Measurements from ENCODE around the gene ATF7.
A peak's percentile ranks its signal among the peaks of the same experiment; 100 is the strongest.

Gene ATF7

DNA sequence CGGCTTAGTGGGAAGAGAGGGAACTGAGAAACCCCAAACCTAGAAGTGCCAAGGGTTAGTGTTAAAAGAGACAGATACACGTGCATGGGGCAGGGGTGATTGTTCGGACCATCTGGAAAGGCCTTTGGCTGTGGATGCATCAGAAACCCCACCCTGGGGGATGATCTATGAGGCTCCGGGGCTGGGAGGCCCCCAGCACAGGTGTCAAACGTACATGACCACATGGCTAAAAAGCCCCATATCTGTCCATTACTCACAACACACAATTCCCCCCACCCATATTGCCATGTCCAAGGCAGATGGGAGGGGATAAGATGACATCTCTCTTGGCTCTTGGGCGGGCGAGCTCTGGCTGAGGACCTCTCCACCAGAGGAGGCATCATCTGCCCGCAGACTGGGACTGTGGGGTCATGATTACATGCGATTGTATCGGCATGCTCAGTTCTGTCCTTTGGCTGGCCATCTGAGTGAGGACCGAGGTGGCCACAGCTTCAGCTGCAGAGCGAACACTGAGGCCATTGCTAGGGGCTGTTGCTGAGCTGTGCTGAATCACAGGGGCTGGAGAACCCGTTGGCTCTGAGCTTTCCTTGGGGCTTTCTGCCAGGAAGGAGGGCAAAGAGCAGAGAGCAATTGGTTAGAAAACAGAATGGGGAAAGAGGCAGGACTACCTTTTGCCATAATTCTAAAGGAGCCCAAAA is 109.3 kb downstream of the ATF7 start:
- no peak for DNase-seq

DNA sequence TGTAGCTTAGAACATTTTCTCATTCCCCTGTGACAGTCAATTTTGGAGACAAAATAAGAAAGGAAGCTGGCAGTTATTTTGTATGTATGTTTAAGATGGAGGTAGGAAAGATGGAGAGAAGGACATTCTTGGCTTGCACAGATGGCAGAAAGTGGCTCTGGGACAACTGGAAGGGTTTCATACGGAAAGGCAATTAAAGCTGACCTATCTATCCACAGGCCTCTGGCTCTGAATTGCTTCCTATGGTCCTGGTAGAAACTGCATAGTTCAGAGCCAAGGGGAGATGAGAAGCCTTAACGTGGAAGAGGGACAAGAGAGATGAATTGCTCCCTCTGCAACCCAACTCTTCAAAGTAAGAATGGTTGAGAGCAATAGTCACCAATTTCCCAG is 110.9 kb downstream of the ATF7 start:
- DNase-seq = no peak

- DNase-seq = no peak
These were observed 111.4 kb downstream of the ATF7 start for GRCh38 chr12:53514628-53515290.

- DNase-seq = no peak
These were observed 112.3 kb downstream of the ATF7 start for GRCh38 chr12:53513712-53514410.

DNA sequence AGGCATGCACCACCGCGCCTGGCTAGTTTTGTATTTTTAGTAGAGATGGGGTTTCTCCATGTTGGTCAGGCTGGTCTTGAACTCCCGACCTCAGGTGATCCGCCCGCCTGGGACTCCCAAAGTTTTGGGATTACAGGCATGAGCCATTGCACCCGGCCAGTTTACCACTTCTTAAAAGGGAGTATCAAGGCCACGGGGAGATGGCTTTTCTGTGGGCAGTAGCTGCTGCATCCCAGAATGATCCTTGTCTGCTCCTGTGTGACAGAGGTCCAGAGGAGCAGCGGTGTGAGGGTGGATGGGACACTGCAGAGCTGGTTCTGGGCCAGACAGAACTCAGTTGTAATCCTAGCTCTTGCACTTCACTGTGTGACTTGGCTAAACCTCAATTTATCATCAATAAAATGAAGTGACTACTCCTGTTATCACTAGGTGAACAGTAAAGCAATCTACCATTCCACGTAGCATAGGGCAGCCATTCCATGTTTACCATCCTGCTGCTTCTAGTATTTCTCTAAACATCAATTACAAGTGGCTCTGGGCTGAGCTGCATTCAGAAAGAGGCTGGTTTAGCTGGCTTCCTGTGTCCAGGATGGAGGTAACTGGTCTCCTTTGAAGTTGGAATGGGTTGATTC is 115.9 kb downstream of the ATF7 start:
- no peak for DNase-seq

DNA sequence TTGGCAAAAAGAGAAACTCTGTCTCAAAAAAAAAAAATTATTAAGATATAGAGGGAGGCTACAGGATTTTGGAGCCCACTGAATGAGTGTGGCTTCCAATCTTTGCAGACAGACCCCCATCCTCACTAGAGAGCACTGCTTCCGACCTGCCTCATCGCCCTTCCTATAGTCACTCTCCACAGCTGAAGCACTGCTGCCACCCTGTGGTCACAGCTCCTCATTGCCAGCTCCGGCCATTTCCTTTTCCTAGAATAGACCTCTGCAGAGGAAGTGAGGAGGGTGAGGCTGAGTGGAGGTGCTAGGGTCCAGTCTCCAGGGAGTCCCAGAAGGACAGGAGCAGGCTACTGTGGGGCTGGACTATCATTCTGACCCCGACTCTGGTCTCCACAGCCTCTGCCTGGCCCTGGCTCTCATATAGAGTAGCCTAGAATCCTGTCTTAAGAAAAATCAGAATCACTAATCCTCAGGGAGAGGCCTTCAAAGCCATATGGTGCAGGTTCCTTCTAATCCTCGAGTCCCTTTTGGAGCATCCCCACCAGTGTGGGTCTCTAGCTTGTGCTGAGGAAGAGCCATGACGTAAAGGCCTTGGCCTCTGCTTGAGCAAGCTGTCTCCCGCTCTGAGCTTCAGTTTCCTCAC is 117.5 kb downstream of the ATF7 start:
- DNase-seq = peak; percentile 81

- no peak for DNase-seq
These were observed 118.6 kb downstream of the ATF7 start for GRCh38 chr12:53507603-53507885.

DNA sequence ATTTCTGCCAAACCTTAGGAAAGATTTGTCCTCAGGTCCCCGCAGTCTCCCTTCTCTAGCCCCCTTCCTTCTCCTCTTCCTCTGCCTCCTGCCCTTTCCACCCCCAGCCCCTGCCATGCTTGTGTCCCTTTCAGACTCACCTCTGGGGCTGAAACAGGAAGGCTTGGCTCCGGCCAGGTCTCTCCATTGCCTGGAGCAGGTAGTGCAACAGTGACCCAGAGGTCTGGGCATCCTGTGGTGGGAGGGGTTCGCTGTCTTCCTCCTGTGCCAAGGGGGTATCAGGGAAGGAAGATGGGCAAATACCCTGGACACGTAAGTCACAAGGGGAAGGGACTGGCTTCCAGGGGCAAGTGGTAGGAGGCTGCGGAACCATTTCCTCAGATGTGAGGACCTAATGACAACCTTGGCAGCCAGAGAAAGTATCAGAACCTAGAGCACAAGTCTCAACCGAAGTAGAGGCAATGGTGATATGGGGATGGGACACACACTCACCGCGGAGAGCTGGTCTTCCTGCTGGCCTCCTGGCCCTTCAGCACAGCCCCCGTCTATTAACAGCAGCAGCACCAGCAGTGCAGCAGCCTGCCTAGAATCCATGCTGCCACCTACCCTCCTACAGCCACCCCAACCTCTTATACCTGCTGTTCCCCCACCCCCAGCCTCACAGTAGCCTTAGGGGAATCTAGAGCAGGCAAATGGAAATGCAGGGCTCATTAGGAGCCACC is 119.1 kb downstream of the ATF7 start, which contains the start of gene NPFF:
Gene NPFF, minus strand, starts transcription at position 604 of the 722 bp plus-strand sequence. Its CDS starts 10 bp downstream, at position 594.
- no peak for DNase-seq

GRCh38 chr12:53506450-53506785 is 119.8 kb downstream of the ATF7 start:
- DNase-seq = no peak

GRCh38 chr12:53505555-53506449 is 120.4 kb downstream of the ATF7 start:
- DNase-seq = no peak

GRCh38 chr12:53505086-53505485 is 121.1 kb downstream of the ATF7 start:
- no peak for DNase-seq

DNA sequence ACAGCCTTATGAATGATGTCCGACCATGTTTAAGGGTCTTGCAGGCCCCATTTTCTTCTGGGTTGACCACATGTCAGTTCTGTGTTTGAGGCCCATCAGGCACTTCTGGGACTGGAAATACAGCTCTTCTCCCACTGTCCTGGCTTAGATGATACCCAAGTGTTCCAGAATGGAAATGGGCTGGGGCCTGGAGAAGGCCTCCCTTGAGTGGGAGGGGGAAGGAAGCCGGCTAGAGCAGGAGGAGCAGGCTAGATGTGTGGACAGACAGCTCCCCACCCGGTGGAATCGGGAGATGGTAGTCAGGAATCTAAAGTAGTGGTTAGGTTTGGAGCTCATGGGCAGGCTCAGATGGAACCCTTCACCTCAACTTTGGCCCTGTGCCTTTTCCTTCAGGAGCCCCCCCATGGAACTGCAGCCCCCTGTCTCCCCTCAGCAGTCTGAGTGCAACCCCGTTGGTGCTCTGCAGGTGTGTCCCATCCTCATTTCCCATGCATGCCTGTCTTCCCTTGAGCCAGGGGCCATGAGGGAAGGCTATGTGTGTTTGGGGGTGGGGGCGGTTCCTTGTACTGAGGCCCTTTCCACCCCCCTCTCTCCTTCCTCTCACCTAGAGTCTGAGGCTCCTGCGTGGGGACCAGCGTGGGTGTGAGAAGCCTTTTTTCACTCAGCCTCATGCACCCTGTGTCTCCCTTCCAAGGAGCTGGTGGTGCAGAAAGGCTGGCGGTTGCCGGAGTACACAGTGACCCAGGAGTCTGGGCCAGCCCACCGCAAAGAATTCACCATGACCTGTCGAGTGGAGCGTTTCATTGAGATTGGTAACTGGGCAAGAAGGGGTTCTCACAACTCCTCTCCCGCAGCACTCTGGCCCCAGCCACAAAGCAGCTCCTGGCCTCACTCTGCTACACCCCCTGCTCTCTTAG is 121.9 kb downstream of the ATF7 start:
- DNase-seq = no peak

DNA sequence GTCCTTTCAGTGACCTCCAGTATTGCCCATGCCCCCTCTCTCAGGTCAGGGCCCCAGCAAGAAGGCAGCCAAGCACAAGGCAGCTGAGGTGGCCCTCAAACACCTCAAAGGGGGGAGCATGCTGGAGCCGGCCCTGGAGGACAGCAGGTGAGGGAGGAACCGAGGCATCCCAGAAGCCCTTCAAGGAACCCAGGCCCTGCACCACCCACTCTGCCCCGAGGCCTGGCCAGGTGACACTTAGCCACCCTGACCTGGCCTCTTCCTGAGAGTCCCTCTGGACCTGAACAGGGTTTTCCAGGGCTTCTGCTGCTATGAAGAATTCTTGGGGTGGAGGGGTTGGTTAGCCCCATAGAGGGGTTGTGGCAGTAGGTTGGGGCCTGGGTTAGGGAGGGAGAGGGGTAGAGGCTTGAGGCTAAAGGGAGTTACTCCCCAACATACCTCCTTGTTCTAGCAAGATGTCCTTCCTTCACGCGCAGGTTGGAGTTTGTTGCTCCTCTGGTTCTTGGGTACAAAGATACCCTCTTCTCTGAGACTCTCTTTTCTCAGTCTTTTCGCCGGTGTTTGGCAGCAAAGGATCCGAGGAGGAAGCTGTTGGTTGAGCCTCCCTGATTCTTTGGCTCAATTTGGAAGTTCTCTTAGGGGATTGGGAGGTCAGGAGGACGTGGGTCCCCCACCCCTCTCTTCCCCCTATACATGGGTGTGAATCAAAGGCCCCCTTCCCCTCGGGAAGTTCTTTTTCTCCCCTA is 123.0 kb downstream of the ATF7 start:
- no peak for DNase-seq

DNA sequence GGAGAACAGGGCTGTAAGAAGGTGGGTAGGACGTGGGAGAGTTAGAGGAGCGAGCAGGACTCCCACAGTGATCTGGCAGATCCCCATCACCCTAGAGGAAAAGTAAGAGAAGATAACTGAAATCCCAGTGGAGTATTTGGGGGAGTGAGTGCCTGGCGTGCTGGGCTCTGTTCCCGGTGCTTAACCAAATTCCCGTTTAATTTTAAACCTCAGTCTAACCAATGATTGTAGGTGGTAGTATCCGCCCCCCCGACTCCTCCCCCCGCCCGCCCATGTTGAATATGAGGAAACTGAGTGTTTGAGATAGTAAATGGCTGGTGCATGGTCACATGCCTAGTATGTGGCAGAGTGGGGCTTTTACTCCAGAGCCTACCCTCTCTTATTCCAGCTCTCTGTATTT is 123.9 kb downstream of the ATF7 start:
- no peak for DNase-seq

GRCh38 chr12:53501615-53502181 is 124.5 kb downstream of the ATF7 start:
- DNase-seq = no peak

GRCh38 chr12:53500776-53501614 is 125.2 kb downstream of the ATF7 start, which contains the start of gene TARBP2:
Gene TARBP2, plus strand, starts transcription at chr12:53501283. Its CDS starts 126 bp downstream, at chr12:53501409.
- DNase-seq = peak; percentile 95

- no peak for DNase-seq
These were observed 125.9 kb downstream of the ATF7 start for GRCh38 chr12:53500142-53500775.

Data from activated naive CD4-positive, alpha-beta T cell treated with anti-CD3 and anti-CD28 coated beads, Interleukin-2, amount 50 U/mL, for 16 hours (primary cell).